NCI-H460 (cell line): ENCODE data around the gene FOXS1. TPM values are rescaled to one million over a fixed set of nuclear protein-coding genes. Genes with fewer than 3 reads are reported as not detected.

Source experiments
- DNase-seq: peaks from one replicate; pipeline ENCODE4 v3.0.0-alpha.2; 2016; ENCODE audit warnings: low read depth; ENCODE audit errors: extremely low read depth
- small RNA-seq, 2 experiments: library from RNA; depleted of rRNA; stranded (forward); fragments of <200 nt; gene quantifications; one replicate each; pipeline ENCODE3, GENCODE V24; 2014
- total RNA-seq: library from RNA; depleted of rRNA; stranded (reverse); fragments of >200 nt; shearing (Covaris generic); gene quantifications from 2 replicates; pipeline ENCODE4 v1.2.3, GENCODE V29; 2014; rRNA removed

FOXS1 gene
- total RNA-seq, 1 experiment from 2014 or later = not detected

DNA sequence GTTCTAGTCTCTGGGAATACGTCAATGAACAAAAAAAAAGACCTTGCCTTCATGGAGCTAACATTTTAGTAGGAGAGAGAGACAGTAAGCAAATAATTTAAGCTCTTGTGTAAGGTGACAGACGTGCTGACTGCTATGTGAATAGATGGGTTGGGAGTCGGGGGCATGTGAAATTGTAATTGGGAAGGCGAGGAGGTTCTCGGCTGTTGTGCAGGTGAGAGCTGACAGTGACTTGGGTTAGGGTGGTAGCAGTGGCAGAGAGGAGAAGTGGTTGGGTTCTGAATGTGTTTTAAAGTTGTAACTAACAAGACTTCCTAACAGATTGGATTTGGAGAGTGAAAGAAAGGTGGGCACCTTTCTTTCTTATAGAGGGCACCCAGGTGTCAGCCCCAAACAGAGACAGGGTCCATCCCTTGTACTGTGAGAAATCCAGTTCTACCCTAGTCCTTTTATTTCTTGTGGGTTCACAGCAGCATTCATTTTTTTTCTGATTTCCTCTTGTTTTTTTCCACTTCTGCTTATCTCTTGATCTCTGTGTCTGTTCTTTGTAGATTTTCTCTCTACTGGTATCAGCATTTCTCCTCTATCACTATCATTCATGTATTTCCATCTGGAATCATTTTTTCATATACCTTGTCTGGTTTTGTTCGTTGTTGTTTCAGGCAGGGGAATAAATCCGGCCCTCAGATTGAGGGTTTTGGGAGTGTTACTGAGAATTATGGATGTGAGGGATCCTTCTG is 41.7 kb downstream of the FOXS1 start:
- no peak for DNase-seq

DNA sequence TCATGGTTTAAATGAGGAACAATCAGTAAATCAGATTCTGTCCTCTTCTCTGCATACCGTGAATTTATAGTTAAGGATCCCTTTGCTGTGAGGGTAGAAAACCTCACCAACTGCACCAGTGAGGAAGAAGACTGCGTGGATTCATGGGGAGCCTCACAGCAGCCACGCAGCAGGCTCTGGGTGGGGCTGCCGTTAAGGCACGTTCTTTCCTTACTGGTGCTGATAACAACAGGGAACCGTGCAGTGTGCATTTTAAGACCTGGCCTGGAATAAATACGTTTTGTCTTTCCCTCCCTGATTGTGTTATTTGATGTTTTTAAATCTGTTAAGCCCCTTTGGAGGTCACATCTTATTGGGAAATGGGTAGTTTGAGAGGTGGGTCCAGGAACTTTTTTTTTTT is 43.9 kb downstream of the FOXS1 start:
- no peak for DNase-seq

DNA sequence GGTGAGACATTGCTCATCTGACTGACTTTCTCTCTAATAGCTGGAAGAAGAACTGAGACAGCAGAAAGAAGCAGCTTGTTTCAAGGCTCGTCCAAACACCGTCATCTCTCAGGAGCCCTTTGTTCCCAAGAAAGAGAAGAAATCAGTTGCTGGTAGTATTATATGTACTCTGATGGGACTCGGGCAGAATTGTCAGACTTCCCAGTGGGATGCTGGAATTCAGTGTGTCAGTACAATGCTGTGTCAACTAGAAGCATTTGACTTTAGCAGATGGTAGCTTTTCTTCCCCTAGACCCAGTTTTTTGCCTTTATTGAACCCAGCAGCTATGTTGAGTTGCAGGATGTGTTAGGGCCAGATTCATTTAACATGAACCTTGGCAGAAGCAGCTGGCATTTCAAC is 48.0 kb downstream of the FOXS1 start:
- no peak for DNase-seq

Small RNA genes within 50 kb of the gene (small RNA-seq; reads per million reads assigned to genes)
- 0 to 0.02 reads per million in 2 experiments for gene AL160175.1

Other genes starting within 250 kb of the FOXS1 start
- 125 and 149 TPM in 2 replicates for gene ID1, start 240.3 kb downstream of the FOXS1 start, total RNA-seq
- not detected in 2 replicates for gene COX4I2, start 207.7 kb downstream of the FOXS1 start, total RNA-seq
- 90.6 and 96.1 TPM in 2 replicates for gene BCL2L1, start 122.7 kb downstream of the FOXS1 start, total RNA-seq
- gene TPX2, start 106.3 kb downstream of the FOXS1 start, total RNA-seq = 105 and 106 TPM in 2 replicates
- 0.10 TPM in 1 of 2 replicates, not detected in the other for gene MYLK2, start 26.2 kb downstream of the FOXS1 start, total RNA-seq
- gene DUSP15, start 24.9 kb upstream of the FOXS1 start, total RNA-seq = not detected in 2 replicates
- gene TTLL9, start 25.0 kb upstream of the FOXS1 start, total RNA-seq = not detected in 2 replicates
- 8.0 and 10.1 TPM in 2 replicates for gene PDRG1, start 106.4 kb upstream of the FOXS1 start, total RNA-seq
- not detected in 2 replicates for gene XKR7, start 122.5 kb upstream of the FOXS1 start, total RNA-seq
- gene CCM2L, start 164.8 kb upstream of the FOXS1 start, total RNA-seq = not detected in 2 replicates
- gene HCK, start 206.6 kb upstream of the FOXS1 start, total RNA-seq = not detected in 2 replicates